HG03103 (cell line): ENCODE measurements around the gene CISD3.

Experiments
- ATAC-seq: cut with Tn5 transposase; IDR thresholded peaks from one replicate; pipeline ENCODE4 v1.9.1; 2021; ENCODE audit warnings: low read depth; ENCODE audit not compliant: unreplicated experiment

Gene CISD3

DNA sequence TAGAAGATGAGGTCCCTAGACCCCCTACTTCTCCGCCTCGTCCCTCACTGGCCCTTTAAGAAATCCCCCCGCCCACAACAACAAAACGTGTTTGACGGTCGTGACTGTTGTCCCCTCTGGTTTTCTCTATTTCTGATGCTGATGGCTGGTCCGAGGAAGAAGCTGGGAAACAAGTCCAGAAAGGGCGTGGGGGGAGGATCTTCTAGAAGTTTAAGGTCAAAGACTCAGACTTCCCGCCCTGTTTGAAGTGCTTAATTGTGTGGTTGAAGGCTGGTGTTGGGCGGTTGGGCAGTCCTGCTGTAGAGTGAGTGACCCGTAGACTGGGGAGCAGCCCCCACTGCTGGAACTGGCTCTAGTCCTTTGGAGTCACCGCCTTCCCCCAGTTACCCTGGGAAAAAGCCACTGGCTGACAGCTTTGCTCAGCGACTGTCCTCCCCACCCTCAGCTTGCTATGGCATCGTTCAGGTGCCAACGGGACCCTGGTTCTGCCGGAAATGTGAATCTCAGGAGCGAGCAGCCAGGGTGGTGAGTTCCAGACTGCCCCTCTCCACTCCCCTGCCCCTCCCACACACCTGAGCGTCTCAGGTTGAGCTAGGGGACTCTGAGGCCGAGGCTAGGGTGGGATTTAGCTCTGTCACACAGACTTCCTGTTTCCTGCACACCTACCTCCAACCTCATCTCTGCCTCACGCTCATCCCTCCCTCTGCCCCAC lies 23.5 kb upstream of the CISD3 start:
- ATAC-seq, result no peak

DNA sequence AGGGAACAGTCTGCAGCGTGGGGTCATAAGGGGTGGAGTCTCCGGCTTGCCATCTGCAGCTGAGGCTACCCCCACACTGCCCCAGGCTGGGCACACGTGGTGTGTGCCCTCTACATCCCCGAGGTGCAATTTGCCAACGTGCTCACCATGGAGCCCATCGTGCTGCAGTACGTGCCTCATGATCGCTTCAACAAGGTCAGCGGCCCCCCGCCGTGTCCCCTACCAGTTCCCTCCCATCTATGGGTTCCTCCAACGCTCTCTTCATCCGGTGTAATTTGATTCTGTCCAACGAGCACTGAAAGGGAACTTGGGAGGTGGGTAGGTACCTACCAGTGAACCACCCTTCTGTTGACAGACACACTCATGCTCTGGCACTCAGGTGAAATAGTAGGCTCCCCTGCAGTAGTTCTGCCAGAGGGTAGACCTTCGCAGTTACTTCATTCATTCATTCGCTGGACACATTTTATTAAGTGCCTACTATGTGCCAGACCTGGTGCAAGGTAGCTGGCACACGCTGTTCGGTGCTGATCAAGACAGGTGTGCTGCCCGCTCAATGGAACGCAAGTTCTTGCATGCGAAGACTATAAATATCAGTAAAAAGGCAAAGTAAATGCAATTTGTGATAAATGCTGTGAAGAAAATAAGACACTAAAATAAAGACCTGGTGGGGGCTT lies 22.3 kb upstream of the CISD3 start:
- no peak for ATAC-seq

DNA sequence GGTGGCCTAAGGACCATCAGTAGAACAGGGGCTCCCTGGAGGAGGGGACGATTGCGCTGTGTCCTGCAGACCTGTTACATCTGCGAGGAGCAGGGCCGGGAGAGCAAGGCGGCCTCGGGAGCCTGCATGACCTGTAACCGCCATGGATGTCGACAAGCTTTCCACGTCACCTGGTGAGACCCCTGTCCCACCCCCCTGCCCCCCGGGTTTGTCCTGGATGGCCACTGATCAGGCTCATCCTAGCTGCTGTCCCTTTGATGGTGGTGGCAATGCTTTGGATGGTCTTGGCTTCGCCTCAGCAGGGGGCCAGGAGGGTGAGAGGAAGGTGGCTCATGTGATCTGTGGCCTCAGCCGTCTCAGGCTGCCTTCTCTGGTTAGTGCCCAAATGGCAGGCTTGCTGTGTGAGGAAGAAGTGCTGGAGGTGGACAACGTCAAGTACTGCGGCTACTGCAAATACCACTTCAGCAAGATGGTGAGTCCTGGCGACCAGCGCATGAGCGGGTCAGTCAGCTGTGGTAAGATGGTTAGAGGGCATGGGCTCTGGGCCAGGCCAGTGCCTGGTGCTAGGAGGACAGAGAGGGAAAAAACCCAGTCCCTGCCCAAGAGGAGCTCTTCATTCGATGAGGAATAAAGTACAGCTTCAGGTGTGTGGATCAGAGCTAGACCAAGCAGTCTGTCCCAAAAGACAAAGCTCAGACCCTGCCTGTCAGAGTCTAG lies 20.9 kb upstream of the CISD3 start:
- ATAC-seq, result no peak

DNA sequence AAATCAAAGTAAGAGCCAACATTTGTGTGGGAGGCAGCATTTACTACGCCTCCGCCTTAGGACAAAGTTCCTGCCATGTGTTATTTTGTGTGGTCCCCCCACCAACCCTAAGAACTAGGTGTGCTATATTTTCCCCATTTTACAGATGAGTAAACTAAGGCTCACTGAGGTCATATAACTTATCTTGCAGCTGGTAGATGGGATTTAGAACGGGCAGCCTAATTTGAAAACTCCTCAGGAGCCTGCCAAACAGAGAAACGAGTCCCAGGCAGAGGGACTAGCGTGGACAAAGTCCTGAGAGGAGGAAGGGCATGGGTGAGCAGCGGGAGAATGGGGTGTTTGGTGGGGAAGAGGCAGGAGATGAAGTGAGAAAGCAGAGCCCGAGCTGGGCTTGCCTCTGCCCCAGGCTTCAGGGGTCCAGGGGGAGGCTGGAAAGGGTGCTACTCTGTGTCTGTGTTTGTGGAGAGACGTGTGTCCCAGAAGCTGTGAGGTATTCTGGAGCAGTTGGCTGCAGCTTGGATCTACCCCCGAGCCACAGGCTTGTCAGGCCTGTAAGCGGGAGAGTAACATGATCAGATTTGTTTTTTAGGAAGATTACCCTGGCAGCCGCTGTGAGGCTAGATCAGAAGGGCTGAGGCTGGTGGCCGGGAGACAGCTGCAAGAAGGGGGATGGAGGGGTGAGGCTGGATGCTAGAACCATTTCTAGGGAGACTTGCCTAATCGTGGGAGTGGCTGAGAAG lies 20.1 kb upstream of the CISD3 start:
- ATAC-seq, result no peak

DNA sequence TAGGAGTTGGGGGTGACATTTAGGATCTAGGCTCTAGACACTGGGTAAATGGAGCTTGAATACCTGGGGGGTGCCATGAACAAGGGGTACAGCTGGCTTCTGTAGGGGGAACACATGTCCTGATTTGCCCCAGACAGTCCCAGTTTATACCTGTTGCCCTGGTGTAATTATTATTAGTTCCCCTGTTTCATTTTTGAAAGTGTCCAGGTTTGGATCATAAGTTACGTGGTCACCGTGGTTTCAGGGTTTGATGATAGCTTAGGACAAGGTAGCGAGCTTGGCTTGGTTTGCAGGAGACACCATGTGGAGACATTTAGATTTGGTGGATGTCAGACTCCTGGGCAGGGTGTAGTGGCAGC lies 19.6 kb upstream of the CISD3 start:
- no peak for ATAC-seq

DNA sequence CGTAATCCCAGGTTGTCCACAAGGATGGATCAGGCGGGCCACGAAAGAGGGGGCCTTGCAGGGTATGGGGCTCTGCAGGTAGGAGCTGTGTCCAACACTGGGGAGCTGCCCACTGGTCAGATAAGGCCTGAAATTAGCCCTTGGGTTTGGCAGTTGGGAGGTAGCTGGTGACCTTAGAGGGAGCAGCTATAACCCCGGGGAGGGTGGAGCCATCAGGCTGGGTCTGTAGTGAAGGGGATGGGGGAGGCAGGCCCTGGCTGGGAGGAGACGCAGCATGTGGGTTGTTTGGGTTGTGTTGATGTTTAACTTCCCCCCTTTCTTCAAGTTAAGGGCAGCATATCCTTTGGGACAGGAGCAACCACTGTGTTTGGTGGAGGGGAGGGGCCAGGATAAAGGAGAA lies 19.2 kb upstream of the CISD3 start:
- no peak for ATAC-seq

DNA sequence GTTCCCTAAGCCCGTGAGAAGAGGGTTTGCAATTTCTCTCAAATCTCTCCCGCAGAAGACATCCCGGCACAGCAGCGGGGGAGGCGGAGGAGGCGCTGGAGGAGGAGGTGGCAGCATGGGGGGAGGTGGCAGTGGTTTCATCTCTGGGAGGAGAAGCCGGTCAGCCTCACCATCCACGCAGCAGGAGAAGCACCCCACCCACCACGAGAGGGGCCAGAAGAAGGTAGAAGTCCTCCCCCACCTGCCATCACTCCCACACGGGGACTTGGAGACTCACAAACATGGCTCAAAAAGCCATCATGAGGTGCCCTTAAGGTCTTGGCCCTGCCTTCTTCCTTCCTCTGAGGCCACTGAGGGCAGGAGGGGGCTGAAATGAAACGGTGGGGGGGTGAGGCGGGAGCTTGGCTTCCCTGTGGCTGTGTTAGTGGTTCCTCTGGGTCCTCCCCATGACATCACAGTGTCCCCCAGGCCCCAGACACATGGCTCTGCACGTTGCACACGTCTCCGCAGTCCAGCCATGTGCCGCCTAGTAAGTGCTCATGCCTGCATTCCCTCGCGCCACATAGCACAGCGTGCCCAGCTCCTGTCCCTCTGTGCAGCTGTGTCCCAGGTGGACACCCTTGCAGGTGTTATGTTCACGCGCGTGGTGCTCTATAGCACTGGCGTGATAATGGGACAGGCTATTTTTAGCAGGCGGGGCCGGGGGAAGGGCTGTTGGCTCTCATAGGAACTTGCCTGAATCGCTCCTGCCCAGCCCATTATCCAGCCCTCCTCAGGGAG lies 18.2 kb upstream of the CISD3 start:
- ATAC-seq, result no peak

DNA sequence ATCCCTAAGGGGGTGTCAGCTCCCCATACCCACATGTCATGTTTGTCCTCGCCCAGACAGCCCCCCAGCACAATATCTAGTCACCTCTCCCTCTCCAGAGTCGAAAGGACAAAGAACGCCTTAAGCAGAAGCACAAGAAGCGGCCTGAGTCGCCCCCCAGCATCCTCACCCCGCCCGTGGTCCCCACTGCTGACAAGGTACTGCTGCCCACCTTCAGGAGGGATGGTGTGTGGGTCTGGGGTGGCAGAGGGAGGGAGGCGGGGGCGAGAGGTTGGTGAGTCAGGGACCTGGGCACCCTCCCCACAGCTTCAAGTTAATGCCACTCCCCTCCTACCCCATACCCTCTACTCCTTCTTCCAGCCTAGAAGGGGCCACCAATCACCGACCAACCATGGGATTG lies 17.5 kb upstream of the CISD3 start:
- no peak for ATAC-seq

DNA sequence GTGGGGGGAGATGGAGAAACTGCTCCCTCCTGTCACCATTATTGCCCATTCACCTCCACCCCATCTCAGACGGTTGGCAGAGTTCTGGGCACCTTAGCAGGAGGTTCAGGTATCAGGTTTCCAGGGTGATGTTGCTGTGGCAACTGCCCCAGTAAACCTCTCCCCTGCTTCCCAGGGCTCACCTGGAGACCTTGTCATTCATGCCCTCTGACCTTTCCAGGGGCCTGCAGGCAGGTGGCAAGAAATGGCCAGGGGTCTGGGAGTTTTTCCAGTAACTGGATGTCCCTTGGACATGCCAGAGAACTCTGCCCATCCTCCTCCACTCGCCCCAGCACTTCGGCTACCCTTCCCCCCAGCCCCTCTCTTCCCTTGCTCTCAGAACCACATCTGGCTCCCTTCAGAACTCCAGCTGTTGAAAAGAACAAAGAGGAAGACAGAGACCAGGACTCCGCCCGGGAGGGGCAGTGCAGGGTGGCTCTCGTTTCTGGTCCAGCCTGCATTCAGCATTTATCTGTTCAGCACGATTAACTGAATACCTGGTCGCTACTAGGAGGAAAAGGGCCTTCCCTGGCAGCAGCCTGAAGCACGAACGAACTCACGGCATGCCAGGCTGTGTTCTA lies 16.6 kb upstream of the CISD3 start:
- no peak for ATAC-seq

DNA sequence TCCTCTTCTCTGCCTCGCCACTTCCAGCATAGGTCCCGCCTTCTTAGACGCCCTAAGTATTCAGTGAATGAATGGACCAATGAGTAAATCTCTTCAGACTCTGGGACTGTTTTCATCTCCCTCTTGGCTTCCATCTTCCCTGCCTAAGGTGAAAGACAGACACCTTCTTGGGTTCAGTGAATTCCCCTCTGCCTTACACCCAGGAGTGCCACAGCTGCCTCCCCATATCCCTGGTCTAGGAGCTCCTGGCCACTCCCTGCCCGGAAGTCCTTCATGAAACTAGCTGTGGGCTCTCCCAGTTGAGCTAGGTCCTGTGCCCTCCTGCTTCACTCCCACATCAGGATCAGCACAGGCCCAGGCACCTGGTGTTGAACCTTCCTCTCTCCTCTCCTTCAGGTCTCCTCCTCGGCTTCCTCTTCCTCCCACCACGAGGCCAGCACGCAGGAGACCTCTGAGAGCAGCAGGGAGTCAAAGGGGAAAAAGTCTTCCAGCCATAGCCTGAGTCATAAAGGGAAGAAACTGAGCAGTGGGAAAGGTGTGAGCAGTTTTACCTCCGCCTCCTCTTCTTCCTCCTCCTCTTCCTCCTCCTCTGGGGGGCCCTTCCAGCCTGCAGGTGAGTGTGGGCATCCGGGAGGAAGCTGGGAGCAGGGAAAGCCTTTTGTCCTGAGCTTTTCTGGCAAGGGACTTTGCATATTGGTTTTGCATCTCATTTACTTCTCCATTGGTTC lies 14.8 kb upstream of the CISD3 start:
- no peak for ATAC-seq

DNA sequence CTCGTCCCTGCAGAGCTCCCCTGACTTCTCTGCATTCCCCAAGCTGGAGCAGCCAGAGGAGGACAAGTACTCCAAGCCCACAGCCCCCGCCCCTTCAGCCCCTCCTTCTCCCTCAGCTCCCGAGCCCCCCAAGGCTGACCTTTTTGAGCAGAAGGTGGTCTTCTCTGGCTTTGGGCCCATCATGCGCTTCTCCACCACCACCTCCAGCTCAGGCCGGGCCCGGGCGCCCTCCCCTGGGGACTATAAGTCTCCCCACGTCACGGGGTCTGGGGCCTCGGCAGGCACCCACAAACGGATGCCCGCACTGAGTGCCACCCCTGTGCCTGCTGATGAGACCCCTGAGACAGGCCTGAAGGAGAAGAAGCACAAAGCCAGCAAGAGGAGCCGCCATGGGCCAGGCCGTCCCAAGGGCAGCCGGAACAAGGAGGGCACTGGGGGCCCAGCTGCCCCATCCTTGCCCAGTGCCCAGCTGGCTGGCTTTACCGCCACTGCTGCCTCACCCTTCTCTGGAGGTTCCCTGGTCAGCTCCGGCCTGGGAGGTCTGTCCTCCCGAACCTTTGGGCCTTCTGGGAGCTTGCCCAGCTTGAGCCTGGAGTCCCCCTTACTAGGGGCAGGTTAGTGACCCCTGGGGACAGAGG lies 13.7 kb upstream of the CISD3 start:
- ATAC-seq, result no peak

DNA sequence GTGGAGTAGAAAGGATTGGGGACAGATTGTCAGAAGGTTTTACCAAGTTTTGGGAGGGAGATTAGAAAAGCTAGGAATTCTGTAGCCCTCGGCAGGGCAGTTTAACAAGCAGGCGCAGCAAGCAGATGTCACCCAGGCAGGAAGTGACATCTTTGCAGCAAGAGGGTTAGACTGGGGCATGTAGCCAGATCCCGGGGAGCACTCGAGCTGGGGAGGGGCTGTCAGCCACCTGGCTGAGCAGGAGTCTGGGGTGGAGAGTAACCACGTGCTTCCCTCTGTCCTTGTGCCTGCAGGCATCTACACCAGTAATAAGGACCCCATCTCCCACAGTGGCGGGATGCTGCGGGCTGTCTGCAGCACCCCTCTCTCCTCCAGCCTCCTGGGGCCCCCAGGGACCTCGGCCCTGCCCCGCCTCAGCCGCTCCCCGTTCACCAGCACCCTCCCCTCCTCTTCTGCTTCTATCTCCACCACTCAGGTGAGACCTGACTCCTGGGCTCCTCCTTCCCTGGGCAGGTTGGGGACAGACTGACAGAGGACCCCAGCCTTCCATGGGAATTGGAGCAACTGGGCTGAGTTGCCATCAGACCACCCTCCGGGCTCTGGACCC lies 12.9 kb upstream of the CISD3 start:
- ATAC-seq, result no peak

DNA sequence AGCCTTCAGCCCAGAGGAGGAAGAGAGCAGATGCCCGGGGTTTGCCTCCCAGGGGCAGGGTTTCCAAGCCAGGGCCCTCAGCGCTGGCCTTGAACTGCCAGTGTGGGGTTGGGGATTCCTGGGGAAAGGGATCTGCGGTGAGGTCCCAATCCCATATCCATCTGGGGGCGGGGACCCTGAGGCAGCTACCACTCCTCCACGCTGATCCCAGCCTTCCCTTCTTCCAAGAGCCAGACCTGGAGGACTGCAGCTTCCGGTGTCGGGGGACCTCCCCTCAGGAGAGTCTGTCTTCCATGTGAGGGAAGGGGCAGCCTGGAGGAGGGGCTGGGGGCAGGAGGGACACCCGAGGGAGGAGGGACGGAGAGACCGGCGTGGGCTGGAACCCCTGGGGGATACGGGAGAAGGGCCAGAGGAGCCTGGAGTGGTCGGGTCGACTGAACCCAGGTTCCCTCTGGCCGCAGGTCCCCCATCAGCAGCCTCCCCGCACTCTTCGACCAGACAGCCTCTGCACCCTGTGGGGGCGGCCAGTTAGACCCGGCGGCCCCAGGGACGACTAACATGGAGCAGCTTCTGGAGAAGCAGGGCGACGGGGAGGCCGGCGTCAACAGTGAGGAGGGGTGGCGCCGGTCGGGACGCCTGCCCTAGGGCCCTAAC lies 10.7 kb upstream of the CISD3 start:
- no peak for ATAC-seq

DNA sequence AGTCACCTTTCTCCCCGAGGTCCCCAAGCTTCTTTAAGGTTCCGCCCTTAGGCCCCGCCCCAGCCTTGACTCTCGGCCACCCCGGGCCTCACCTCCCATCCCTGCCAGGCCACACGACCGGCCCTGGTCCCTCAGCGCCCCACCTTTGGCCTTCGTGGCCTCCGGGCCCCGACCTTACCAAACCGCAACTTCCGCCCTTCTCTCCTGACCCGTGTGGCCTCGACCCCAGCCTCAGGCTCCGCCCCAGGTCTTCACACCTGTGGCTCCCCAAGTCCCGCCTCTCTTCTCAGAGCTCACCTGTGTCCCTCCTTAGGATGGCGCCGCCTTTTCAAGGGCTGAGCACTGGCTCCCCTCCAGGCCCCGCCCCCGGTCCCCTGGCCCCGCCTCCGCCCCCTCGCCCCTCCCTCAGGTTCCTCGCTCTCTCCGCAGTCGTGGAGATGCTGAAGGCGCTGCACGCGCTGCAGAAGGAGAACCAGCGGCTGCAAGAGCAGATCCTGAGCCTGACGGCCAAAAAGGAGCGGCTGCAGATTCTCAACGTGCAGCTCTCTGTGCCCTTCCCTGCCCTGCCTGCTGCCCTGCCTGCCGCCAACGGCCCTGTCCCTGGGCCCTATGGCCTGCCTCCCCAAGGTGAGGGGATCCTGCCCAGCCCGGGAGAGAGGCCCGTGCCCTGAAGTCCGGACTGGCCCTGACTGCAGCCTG lies 10.0 kb upstream of the CISD3 start:
- no peak for ATAC-seq

DNA sequence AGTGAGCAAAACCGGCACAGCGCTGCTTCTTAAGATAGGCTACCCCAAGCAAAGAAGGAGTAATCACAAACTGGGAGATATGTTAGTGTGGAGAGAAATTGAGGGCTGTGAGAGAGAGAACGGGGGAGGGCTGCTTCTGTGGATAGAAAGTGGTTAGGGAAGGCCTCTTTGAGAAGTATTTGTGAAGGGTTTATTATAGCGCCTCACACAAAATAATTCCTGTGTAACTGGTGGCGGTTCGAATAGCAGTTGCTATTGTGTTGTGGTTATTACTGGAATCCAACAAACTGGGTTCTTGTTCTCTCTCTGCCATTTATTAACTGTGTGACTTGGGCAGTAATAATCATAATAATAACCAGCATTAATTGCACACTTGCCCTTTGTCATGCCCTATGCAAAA lies 9.2 kb upstream of the CISD3 start:
- no peak for ATAC-seq

DNA sequence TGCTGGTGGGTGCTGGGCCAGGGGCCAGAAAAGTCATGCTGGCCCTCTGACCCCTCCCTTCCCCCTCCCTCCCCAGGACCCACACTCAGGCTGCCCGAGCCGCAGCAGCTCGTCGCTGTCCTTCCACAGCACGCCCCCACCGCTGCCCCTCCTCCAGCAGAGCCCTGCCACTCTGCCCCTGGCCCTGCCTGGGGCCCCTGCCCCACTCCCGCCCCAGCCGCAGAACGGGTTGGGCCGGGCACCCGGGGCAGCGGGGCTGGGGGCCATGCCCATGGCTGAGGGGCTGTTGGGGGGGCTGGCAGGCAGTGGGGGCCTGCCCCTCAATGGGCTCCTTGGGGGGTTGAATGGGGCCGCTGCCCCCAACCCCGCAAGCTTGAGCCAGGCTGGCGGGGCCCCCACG lies 8.3 kb upstream of the CISD3 start:
- ATAC-seq, result no peak

DNA sequence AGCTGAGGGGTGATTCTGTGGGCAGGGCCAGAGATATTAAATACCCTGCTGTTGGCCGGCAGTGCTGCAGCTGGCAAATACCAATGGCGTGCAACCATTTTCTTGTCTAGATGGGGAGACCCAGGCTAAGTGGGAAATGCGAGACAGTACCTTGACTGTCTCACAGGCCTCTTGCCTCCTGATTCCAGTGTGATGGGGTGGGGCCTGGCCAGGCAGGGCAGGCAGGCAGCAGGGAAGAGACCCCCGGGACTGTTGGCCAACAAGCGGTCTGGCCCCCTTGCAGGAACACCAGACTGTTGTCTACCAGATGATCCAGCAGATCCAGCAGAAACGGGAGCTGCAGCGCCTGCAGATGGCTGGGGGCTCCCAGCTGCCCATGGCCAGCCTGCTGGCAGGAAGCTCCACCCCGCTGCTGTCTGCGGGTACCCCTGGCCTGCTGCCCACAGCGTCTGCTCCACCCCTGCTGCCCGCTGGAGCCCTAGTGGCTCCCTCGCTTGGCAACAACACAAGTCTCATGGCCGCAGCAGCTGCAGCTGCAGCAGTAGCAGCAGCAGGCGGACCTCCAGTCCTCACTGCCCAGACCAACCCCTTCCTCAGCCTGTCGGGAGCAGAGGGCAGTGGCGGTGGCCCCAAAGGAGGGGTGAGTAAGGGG lies 5.7 kb upstream of the CISD3 start:
- ATAC-seq, result no peak
